K562 (cell line): Measurements from ENCODE around the gene DDOST. TPM values are rescaled to one million over a fixed set of nuclear protein-coding genes. Genes with fewer than 3 reads are reported as not detected.

ENCODE experiments used
- CHD1 ChIP-seq: fragments of 200-600 bp; sonication (generic); IDR thresholded peaks from one replicate; pipeline ENCODE4 v1.6.1; 2012; ENCODE audit warnings: mild to moderate bottlenecking, moderate library complexity, low read length, inconsistent platforms
- CXXC5 ChIP-seq: fragments of 250-450 bp; sonication (Bioruptor Pico); IDR thresholded peaks from 2 replicates; pipeline ENCODE4 v1.8.0; 2022; ENCODE audit warnings: inconsistent platforms, mild to moderate bottlenecking, moderate library complexity
- GABPA ChIP-seq: fragments of 200-800 bp; sonication (Bioruptor generic); conservative IDR thresholded peaks from 2 replicates; pipeline ENCODE4 v1.6.1; 2016; ENCODE audit warnings: low read depth, missing genetic modification characterization, missing compliant biosample characterization
- GATA2 ChIP-seq: sonication (generic); formaldehyde crosslinking; IDR thresholded peaks from 2 replicates; pipeline ENCODE4 v1.4.0; 2020; ENCODE audit warnings: mild to moderate bottlenecking, missing genetic modification reagents
- KDM5B ChIP-seq: fragments of 200-600 bp; sonication (generic); IDR thresholded peaks from 2 replicates; pipeline ENCODE4 v1.6.1; 2012; ENCODE audit warnings: low read depth, mild to moderate bottlenecking, moderate library complexity, low read length, control low read depth, inconsistent platforms; ENCODE audit not compliant: insufficient replicate concordance
- KLF6 ChIP-seq: fragments of 250-450 bp; sonication (Bioruptor Pico); IDR thresholded peaks from 2 replicates; pipeline ENCODE4 v1.4.0; 2020; ENCODE audit warnings: mild to moderate bottlenecking, moderate library complexity, borderline replicate concordance
- MAFG ChIP-seq: fragments of 450-650 bp; conservative IDR thresholded peaks from 2 replicates; pipeline ENCODE4 v1.6.1; 2016; ENCODE audit warnings: missing genetic modification characterization, missing compliant biosample characterization
- NELFE ChIP-seq: IDR thresholded peaks from 2 replicates; pipeline ENCODE4 v1.6.1; 2011; ENCODE audit warnings: mild to moderate bottlenecking; ENCODE audit not compliant: insufficient read depth, insufficient read length
- NONO ChIP-seq, 2 experiments: fragments of 200-400 bp in 1 of 2; fragments of 450-650 bp in 1 of 2; formaldehyde crosslinking in 1 of 2; IDR thresholded peaks; 2 replicates each; pipeline ENCODE4 v1.6.1; 2017; ENCODE audit warnings: low read depth in 2 of 2, mild to moderate bottlenecking in 2 of 2, moderate library complexity in 2 of 2, low read length in 1 of 2
- RAD51 ChIP-seq: fragments of 450-650 bp; IDR thresholded peaks from 2 replicates; pipeline ENCODE4 v1.7.1; 2016; ENCODE audit warnings: low read depth, mild to moderate bottlenecking, borderline replicate concordance
- SMARCB1 ChIP-seq: IDR thresholded peaks from 2 replicates; pipeline ENCODE4 v1.6.1; 2011; ENCODE audit warnings: improper control_type of control experiment, low read depth; ENCODE audit not compliant: insufficient read length
- SUPT5H ChIP-seq: fragments of 450-650 bp; IDR thresholded peaks from 2 replicates; pipeline ENCODE4 v1.6.1; 2016
- TAL1 ChIP-seq: fragments of 450-650 bp; IDR thresholded peaks from 2 replicates; pipeline ENCODE4 v1.6.1; 2016; ENCODE audit warnings: mild to moderate bottlenecking
- YY1 ChIP-seq, 3 experiments: IDR thresholded peaks; 2 replicates each; pipeline ENCODE4 v1.6.1; 2011; ENCODE audit warnings: low read length in 2 of 3, mild to moderate bottlenecking in 2 of 3, moderate library complexity in 2 of 3, borderline replicate concordance in 1 of 3, control low read depth in 1 of 3, low read depth in 1 of 3; ENCODE audit not compliant: insufficient read depth in 3 of 3, insufficient replicate concordance in 2 of 3, control insufficient read depth in 1 of 3, insufficient read length in 1 of 3; ENCODE audit errors: extremely low read depth in 1 of 3
- ZFP30 ChIP-seq: fragments of 250-450 bp; sonication (Bioruptor Pico); IDR thresholded peaks from 2 replicates; pipeline ENCODE4 v1.8.0; 2022; ENCODE audit warnings: moderate library complexity, mild to moderate bottlenecking, inconsistent platforms, borderline replicate concordance
- ZNF184 ChIP-seq: sonication (generic); formaldehyde crosslinking; IDR thresholded peaks from 2 replicates; pipeline ENCODE4 v1.5.0; 2020; ENCODE audit warnings: missing genetic modification reagents
- ZNF699 ChIP-seq: fragments of 250-450 bp; sonication (Bioruptor Pico); IDR thresholded peaks from 2 replicates; pipeline ENCODE4 v1.8.0; 2021; ENCODE audit warnings: mild to moderate bottlenecking, moderate library complexity; ENCODE audit not compliant: insufficient replicate concordance
- polyA plus RNA-seq, 8 experiments: library from polyadenylated mRNA; depleted of rRNA in 4 of 8; stranded (reverse) in 5 of 8; unstranded in 3 of 8; fragments of >200 nt; fragmentation: Nextera tagmentation in 2 of 8; fragmentation: Illumina TruSeq in 1 of 8; extraction: Ambion mirVana in 2 of 8; extraction: Trizol in 1 of 8; gene quantifications; 2 replicates each; pipeline versions ENCODE4 v1.2.1 to v1.2.3, GENCODE V29; 2011 to 2014; ENCODE audit warnings: inconsistent platforms in 1 of 8, missing spikeins in 1 of 8
- total RNA-seq, 7 experiments: library from RNA; depleted of rRNA in 6 of 7; stranded (reverse); fragments of >200 nt in 6 of 7; fragmentation: Illumina TruSeq in 2 of 7; extraction: Trizol in 2 of 7; gene quantifications; 2 replicates each; pipeline versions ENCODE4 v1.2.1 to v1.2.3, GENCODE V29; 2011 to 2021; ENCODE audit warnings: low replicate concordance in 1 of 7
- TF ChIP-seq, protein P1 (sequence below): conservative IDR thresholded peaks from 2 replicates; pipeline ENCODE4 v1.6.1; 2011; ENCODE audit warnings: low read depth, mild to moderate bottlenecking, low read length; ENCODE audit not compliant: control insufficient read depth
- TF ChIP-seq, protein P2 (sequence below): fragments of 200-800 bp; sonication (Bioruptor generic); IDR thresholded peaks from 2 replicates; pipeline ENCODE4 v1.6.1; 2017; ENCODE audit warnings: missing genetic modification characterization, missing compliant biosample characterization
- TF ChIP-seq, protein P3 (sequence below), 2 experiments: fragments of 450-650 bp; conservative IDR thresholded peaks; 2 replicates each; pipeline ENCODE4 v1.6.1; 2017; ENCODE audit warnings: mild to moderate bottlenecking in 2 of 2, moderate library complexity in 2 of 2

The DDOST gene
- total and polyA plus RNA-seq, 9 of the 15 experiments (the other 6 are each of a cell fraction or from before 2014, with no cell fraction given) = 173 to 306 (median 222) TPM

DNA sequence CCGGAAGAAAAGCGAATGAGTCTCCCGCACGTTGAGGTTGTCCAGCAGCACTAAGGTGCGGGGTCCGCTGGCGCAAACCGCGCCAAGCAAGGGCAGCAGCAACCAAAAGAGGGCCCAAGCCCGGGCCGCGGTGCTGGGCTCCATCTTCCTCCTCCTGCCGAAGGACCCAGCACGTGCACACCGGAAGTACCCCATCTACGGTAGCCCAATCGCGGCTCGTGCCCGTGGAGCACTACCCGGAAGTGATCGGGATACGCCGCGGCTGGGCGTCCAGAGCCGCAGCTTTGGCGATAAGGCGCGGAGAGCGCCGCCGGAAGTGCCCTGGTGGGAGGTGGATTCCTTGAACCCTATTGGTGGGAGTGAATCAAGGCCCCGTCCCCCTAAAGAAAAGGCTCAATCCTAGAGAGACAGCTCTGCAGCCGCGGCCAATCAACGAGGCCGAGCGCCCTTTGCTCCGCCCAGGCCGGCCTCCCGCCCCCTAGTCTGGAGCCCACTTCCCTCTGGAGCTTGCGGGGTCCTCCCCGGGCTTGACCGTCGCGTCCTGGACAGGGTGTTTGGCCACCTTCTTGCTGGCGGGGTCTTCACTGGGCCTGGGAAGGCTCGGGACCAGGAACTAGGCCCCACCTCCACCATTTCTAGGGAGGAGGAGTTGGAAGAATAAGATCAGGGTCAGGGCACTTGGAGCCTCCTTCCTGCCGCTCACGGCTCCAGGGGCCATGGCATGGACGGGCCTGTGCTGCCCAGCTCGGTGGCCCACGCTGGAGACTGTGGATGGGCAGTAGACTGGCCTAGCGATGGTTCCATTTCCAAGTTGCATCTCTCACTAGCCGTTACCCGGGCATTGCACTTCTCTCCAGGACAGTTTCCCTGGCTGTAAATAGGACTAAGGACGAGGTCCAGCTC lies at the start of gene DDOST (continued):
- TF ChIP-seq RAD51 (no peak; the same call in 1 of the 2 replicates), CXXC5 (CRISPR knock-in tag) (peak; percentile 100), YY1 (IDR thresholded peaks at IDR 0.05; ENCODE audit: borderline replicate concordance in 1 of 3, control insufficient read depth in 1 of 3, extremely low read depth in 1 of 3, insufficient read depth in 3 of 3, insufficient read length in 1 of 3, insufficient replicate concordance in 2 of 3, low read depth in 1 of 3, low read length in 2 of 3) (peak in 2 of 3 experiments; percentile 8 to 75), NONO (IDR thresholded peaks at IDR 0.05; ENCODE audit: low read depth in 2 of 2, low read length in 1 of 2) (no peak), CHD1 (peak; percentile 72), GATA2 (CRISPR knock-in tag) (peak; percentile 44; the same call in 1 of the 2 replicates), TAL1 (no peak), SMARCB1 (no peak), ZNF699 (CRISPR knock-in tag) (no peak), MAFG (tag) (no peak), KDM5B (peak; percentile 60), KLF6 (CRISPR knock-in tag) (no peak), ZFP30 (CRISPR knock-in tag) (no peak), SUPT5H (peak; percentile 92), NELFE (no peak), ZNF184 (CRISPR knock-in tag) (no peak), GABPA (peak; percentile 100)
- TF ChIP-seq, protein P1, sequence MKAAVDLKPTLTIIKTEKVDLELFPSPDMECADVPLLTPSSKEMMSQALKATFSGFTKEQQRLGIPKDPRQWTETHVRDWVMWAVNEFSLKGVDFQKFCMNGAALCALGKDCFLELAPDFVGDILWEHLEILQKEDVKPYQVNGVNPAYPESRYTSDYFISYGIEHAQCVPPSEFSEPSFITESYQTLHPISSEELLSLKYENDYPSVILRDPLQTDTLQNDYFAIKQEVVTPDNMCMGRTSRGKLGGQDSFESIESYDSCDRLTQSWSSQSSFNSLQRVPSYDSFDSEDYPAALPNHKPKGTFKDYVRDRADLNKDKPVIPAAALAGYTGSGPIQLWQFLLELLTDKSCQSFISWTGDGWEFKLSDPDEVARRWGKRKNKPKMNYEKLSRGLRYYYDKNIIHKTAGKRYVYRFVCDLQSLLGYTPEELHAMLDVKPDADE = peak; percentile 53
- TF ChIP-seq, protein P2, sequence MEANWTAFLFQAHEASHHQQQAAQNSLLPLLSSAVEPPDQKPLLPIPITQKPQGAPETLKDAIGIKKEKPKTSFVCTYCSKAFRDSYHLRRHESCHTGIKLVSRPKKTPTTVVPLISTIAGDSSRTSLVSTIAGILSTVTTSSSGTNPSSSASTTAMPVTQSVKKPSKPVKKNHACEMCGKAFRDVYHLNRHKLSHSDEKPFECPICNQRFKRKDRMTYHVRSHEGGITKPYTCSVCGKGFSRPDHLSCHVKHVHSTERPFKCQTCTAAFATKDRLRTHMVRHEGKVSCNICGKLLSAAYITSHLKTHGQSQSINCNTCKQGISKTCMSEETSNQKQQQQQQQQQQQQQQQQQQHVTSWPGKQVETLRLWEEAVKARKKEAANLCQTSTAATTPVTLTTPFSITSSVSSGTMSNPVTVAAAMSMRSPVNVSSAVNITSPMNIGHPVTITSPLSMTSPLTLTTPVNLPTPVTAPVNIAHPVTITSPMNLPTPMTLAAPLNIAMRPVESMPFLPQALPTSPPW (CRISPR knock-in tag) = peak; percentile 67
- TF ChIP-seq, protein P3, sequence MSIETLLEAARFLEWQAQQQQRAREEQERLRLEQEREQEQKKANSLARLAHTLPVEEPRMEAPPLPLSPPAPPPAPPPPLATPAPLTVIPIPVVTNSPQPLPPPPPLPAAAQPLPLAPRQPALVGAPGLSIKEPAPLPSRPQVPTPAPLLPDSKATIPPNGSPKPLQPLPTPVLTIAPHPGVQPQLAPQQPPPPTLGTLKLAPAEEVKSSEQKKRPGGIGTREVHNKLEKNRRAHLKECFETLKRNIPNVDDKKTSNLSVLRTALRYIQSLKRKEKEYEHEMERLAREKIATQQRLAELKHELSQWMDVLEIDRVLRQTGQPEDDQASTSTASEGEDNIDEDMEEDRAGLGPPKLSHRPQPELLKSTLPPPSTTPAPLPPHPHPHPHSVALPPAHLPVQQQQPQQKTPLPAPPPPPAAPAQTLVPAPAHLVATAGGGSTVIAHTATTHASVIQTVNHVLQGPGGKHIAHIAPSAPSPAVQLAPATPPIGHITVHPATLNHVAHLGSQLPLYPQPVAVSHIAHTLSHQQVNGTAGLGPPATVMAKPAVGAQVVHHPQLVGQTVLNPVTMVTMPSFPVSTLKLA (conservative IDR thresholded peaks at IDR 0.05) = peak; percentile 91 to 96
